Hematopoietic multipotent progenitor cell treated with erythropoietin and hydrocortisone succinate and interleukin-3 and kit ligand, for 8 days (in vitro differentiated cells): Measurements from ENCODE around the gene PIN4.

Experiments
- DNase-seq: peaks from one replicate; pipeline ENCODE4 v3.0.0-alpha.2; 2015

The PIN4 gene

DNA sequence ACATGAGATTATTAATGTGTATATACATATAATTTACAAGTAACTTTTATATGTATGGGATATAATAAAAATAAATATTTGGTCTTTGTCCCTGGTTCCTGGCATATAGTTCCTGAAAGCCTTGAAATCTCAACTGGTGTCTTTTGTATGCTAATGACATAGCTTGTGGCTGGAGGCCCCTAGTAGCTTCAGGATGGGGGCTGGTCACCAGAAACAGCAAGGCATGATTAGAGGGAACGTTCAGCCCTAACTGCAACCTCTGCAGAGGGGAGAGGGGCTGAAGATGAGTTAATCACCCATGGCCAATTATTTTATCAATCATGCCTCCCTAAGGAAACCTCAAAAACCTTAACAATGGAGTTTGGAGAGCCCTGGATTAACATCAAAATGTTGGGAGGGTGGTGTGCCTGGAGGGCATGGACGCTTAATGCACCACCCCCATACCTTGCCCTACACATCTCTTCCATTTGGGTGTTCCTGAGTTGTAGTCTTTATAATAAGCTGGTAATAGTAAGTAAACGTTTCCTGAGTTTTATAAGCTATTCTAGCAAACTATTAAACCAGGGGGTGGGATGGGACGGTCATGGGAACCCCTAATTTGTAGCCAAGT is 21.3 kb downstream of the PIN4 start:
- no peak for DNase-seq

GRCh38 chrX:72203421-72203820 is 21.9 kb downstream of the PIN4 start:
- DNase-seq = no peak

- no peak for DNase-seq
Measured at GRCh38 chrX:72205706-72206105, 24.1 kb downstream of the PIN4 start.

- no peak for DNase-seq
Measured at GRCh38 chrX:72207366-72207765, 25.8 kb downstream of the PIN4 start.

DNA sequence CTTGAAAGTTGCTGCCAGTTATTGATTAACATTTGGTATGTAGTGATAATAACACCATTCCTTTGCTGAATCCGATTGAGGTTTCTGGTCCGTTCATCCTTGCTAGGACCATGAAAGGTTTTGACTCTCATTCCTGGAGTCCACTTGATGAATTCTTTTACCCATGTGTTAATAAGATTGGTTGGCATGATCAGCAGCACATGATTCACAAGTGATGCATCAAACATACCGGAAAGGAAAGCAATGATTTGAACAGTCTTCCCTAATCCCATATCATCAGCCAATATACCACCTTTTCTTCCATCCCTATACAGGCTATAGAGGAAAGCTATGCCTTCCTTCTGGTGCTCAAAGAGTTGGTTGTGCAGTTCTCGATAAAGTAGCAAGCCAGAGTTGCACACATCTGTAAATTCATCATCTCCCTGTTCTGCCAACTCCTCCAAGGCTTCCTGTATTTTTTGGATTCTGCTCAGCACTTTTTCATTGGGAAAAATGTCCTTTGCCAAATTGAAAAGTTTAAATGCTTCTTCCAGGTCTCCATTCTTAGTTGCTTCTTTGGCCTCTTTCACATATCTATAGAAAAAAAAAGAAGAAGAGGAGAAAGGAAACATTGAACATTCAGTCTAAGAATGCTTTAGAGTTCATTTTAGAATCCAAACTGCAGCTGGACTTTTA is 26.7 kb downstream of the PIN4 start:
- no peak for DNase-seq

- no peak for DNase-seq
Measured at GRCh38 chrX:72216973-72217372, 35.4 kb downstream of the PIN4 start.

DNA sequence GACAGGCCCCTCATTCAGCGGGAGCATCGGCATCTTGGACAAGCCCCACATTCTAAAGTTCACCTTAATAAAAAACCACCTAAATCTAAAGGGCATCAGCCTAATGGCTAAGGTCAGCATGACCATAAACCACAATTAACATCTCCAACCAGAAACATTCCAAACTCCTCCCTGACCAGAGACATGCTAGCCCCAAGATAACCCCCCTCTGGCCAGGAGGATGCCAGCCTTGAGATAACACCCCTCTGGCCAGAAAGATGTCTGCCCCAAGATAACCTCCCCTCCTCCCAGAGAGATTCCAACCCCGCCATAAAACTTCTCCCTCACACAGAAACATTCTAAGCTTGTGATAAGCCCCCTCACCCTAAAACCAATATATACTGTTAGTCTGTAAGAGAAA is 38.8 kb downstream of the PIN4 start:
- peak; percentile 10 for DNase-seq

- DNase-seq = no peak
Measured at GRCh38 chrX:72230290-72230689, 48.7 kb downstream of the PIN4 start.

- no peak for DNase-seq
Measured at GRCh38 chrX:72236841-72237240, 55.3 kb downstream of the PIN4 start.

GRCh38 chrX:72238183-72238582 is 56.6 kb downstream of the PIN4 start:
- no peak for DNase-seq

- DNase-seq = peak; percentile 89
Measured at GRCh38 chrX:72238721-72239475, 57.3 kb downstream of the PIN4 start, which contains the start of gene ERCC6L. Gene ERCC6L, minus strand, starts transcription at chrX:72239027. Its CDS starts 116 bp downstream, at chrX:72238911.

DNA sequence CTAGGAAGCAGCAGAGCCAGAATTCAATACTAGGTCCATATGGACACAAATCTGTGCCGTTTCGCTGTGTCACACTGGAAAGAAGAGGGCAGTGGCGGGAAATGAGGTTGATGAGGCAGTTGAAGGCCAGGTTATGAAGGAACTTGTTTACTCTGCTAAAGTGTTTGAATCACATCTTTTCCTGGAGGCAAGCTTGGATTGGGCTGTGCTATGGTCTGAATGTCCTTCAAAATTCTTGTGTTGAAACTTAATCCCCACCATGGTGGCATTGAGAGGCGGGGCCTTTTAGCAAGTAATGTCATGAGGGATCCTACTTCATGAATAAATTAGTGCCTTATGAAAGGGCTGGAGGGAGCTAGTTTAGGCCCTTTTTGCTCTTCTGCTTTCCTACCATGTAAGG is 59.4 kb downstream of the PIN4 start:
- DNase-seq = no peak

DNA sequence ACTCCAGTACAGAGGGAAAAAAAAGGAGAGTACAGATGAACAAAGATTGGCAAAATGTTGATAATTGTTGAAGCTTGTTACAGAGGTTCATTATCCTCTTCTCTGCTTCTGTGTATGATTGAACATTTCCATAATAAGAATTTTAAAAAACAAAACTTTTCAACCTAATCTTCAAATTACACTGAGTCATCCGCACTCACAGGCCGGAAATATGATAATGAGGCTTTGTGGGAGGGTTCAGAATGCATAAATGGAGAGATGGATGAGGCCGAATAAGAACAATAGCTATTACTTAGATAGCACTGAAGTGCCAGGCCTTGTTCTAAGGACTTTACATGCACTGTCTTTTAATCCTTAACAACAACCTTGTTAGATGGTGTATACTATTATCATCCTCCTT is 61.9 kb downstream of the PIN4 start:
- DNase-seq = peak; percentile 45

DNA sequence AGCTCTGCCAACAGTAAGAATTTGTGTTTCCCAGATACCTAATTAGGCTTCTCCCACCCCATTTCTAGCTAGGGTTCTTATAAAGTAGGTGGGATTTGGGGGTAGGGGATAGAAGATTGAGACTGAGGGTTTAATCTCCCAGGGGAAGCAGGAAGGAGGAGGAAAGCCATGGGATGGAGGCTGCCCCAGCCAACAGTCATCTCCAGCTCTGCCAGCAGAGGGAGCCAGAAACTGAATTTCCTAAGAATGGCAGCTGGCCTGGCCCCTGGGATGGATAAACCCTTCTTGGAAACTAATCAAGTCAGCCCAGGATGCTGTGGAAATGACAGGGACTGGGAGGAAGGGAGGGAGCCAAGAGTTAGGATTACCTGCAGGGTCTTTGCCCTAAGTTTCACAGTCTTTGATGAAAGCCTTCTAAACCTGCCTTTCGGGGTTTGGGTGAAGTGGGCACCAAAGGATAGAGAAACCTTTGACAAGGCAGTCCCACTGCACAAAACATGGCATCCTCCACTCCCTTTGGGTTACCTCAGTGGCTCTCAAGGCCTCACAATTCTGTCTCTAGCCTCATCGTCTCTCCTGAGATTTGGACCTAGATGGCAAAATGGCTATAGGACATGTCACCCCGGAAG is 64.0 kb downstream of the PIN4 start:
- DNase-seq = peak; percentile 63

DNA sequence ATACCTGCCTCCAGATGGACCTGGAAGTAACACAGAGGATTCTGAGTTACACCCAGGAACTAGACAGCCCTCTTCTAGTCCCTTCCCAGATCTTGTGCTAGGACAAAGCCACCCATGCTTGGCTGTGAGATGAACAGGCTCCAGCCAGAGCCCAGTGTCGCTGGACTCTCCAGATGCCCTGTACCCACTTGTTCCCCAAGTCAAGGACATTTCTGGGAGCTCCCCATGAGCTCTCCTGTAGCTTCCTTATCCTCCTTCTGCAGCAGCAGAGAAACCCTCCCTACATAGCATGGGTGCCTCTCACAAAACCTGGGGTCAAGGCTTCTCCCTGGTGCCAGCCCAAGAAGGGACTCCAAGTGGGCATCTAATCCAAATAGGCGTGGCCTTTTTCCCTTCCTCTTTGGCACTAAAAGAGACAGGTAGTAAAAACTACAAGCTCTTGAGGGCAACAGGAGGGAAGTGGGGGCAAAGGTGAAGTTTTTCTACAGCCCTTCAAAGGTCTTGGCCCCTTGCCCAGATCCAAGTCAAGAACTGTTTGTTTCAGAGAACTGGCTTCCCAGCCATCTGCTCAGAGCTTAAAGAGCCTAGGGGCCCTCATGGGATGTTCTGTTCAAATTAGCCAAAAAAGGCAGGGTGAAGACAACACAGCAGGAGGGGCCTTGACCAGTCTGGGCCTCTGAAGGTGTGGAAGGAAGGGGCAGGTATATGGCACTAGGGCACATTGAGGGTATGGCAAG is 65.8 kb downstream of the PIN4 start:
- peak; percentile 13 for DNase-seq
